Suprapubic skin (tissue), 4 donors: ENCODE measurements around the gene LIPC. TPM values are rescaled to one million over a fixed set of nuclear protein-coding genes. Genes with fewer than 3 reads are reported as not detected.

ENCODE experiments used
- DNase-seq, 2 donors: peaks; one replicate each; pipeline ENCODE4 v3.0.0-alpha.2; 2019; ENCODE audit warnings: low spot score in 2 of 2
- H3K27ac ChIP-seq: fragments of 200-600 bp; sonication (generic); one replicate; pipeline ENCODE4 v1.5.1; 2019
- H3K27me3 ChIP-seq: fragments of 200-600 bp; sonication (generic); one replicate; pipeline ENCODE4 v1.5.1; 2019
- H3K36me3 ChIP-seq: fragments of 200-600 bp; sonication (generic); one replicate; pipeline ENCODE4 v1.5.1; 2019
- H3K4me1 ChIP-seq: fragments of 200-600 bp; sonication (generic); one replicate; pipeline ENCODE4 v1.5.1; 2019
- H3K4me3 ChIP-seq: fragments of 200-600 bp; sonication (generic); one replicate; pipeline ENCODE4 v1.5.1; 2019; ENCODE audit warnings: mild to moderate bottlenecking
- H3K9me3 ChIP-seq: fragments of 200-600 bp; sonication (generic); one replicate; pipeline ENCODE4 v1.5.1; 2019
- CTCF ChIP-seq, 2 donors: fragments of 200-600 bp in 1 of 2; fragments of 450-650 bp in 1 of 2; sonication (generic) in 1 of 2; IDR thresholded peaks; one replicate each; pipeline ENCODE4 v1.5.1; 2016 to 2019; ENCODE audit warnings: antibody characterized with exemption in 2 of 2, mild to moderate bottlenecking in 1 of 2, moderate library complexity in 1 of 2
- EP300 ChIP-seq: sonication (generic); formaldehyde crosslinking; IDR thresholded peaks from one replicate; pipeline ENCODE4 v1.6.1; 2017; ENCODE audit warnings: antibody characterized with exemption
- POLR2A ChIP-seq, 2 donors: fragments of 450-650 bp; IDR thresholded peaks; one replicate each; pipeline ENCODE4 v1.6.1; 2017; ENCODE audit warnings: antibody characterized with exemption in 2 of 2, mild to moderate bottlenecking in 2 of 2, moderate library complexity in 2 of 2
- POLR2AphosphoS5 ChIP-seq, 3 donors: sonication (generic); formaldehyde crosslinking; IDR thresholded peaks; one replicate each; pipeline ENCODE4 v1.6.1; 2017; ENCODE audit warnings: antibody characterized with exemption in 3 of 3
- whole genome bisulfite sequencing: methylation state at CpG from one replicate; pipeline ENCODE4 v1.1.5; 2018; 5-methylcytosine and 5-hydroxymethylcytosine counted together
- total RNA-seq, 4 donors: library from RNA; depleted of rRNA; stranded (reverse); fragments of >200 nt; gene quantifications; one replicate each; pipeline ENCODE4 v1.1.0, GENCODE V29; 2016

Gene LIPC
- total RNA-seq, 4 donors from 2014 or later: 0.26 to 0.96 TPM; not detected in 2

DNA sequence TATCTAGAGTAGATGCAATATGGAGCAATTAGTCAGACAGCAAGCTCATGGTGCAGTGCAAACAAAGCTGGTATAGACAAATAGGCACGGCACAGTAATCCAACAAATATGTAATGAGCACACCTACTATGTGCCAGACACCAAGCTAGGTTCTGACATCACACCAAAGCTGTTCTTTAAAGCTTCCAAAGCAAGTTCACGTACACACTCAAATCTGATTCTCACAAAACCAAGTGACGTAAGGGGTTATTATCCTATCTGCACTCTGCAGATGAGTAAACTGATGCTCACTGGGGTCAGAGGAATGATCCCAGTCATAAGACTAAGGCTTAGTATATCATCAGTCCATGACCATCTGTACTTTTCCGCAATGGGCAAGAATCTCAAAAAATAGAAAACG is 27.8 kb upstream of the LIPC start:
- Histone ChIP-seq H3K4me1 (peaks cover 6% of the 10 kb centered on the region), H3K27ac (no peak overlapping the region), H3K27me3 (no peaks in the 10 kb centered on the region), H3K36me3 (no peaks in the 10 kb centered on the region), H3K4me3 (no peak overlapping the region), H3K9me3 (no peaks in the 10 kb centered on the region)
- no peak for DNase-seq
- 91% methylated on average over 5 of the region's 5 CpGs for WGBS
- TF ChIP-seq CTCF (IDR thresholded peaks at IDR 0.05) (no peak), POLR2A (IDR thresholded peaks at IDR 0.05) (no peak), EP300 (no peak)

GRCh38 chr15:58404722-58405121 is 27.1 kb upstream of the LIPC start:
- Histone ChIP-seq H3K4me1 (peaks cover 6% of the 10 kb centered on the region), H3K27ac (no peak overlapping the region), H3K27me3 (no peaks in the 10 kb centered on the region), H3K4me3 (no peak overlapping the region), H3K9me3 (no peaks in the 10 kb centered on the region), H3K36me3 (no peaks in the 10 kb centered on the region)
- TF ChIP-seq CTCF (IDR thresholded peaks at IDR 0.05) (no peak), POLR2AphosphoS5 (IDR thresholded peaks at IDR 0.05) (no peak), POLR2A (IDR thresholded peaks at IDR 0.05) (no peak), EP300 (no peak)
- 84% methylated on average over 2 of the region's 2 CpGs for WGBS
- no peak for DNase-seq

DNA sequence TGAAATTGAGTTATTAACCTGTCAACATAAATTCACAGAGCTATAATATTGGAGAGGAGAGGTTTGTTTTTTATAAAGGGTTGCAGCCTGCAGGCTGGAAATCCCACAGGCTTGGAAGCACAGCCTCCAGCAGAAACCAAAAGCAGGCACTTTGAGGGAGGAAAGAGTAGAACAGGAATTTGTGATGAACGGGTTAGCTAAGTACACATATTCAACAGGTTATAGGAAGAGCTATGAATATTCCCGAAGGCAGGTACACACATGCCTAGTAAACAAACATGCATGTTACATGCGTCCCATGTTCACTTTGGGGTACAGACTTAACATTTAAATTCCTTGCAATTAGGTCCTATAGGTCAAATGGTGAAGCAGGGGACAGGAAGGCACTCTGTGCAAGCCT is 25.9 kb upstream of the LIPC start:
- Histone ChIP-seq H3K27ac (no peak overlapping the region), H3K4me3 (no peak overlapping the region), H3K36me3 (no peaks in the 10 kb centered on the region), H3K27me3 (no peaks in the 10 kb centered on the region), H3K4me1 (peaks cover 6% of the 10 kb centered on the region), H3K9me3 (no peaks in the 10 kb centered on the region)
- TF ChIP-seq POLR2AphosphoS5 (IDR thresholded peaks at IDR 0.05) (no peak), CTCF (IDR thresholded peaks at IDR 0.05) (no peak), POLR2A (IDR thresholded peaks at IDR 0.05) (no peak), EP300 (no peak)
- no peak for DNase-seq
- WGBS: 75% methylated on average over 3 of the region's 3 CpGs

- H3K27ac ChIP-seq: no peak overlapping the region
- no peaks in the 10 kb centered on the region for H3K9me3 ChIP-seq
- no peak for DNase-seq
- peaks cover 6% of the 10 kb centered on the region for H3K4me1 ChIP-seq
- no peaks in the 10 kb centered on the region for H3K36me3 ChIP-seq
- no peaks in the 10 kb centered on the region for H3K27me3 ChIP-seq
- H3K4me3 ChIP-seq: no peak overlapping the region
- TF ChIP-seq POLR2A (IDR thresholded peaks at IDR 0.05) (no peak), EP300 (no peak), CTCF (IDR thresholded peaks at IDR 0.05) (no peak), POLR2AphosphoS5 (IDR thresholded peaks at IDR 0.05) (no peak)
- WGBS: 92% methylated on average over 3 of the region's 3 CpGs
Measured at GRCh38 chr15:58406811-58407210, 25.0 kb upstream of the LIPC start.

DNA sequence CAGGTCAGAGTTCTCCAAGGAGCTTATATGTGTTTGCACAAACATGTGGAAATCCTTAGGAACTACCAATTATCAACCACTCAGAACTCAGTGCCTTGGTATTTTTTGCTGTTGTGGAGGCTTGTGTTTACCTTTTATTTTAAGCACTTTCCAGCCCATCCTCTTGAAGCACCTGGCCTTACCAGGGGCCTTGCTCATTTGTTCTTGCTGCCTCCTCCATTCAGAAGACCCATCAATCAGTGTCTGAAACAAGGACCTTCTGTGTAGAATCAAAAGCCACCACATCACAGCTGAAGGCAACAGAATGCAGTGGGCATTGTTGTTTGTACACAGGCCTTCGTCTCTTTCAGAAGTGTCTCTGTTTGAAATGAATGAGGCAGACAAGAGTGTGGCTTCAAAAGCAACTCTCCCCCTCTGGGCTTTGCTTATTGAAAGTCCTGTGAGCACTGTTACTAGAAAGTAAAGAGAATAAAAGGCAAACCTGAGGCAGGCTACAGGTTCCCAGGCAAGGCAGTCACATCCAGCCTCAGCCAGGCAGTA is 24.5 kb upstream of the LIPC start:
- H3K36me3 ChIP-seq: no peaks in the 10 kb centered on the region
- 90% methylated on average over 1 of the region's 1 CpG for WGBS
- no peak overlapping the region for H3K27ac ChIP-seq
- TF ChIP-seq CTCF (IDR thresholded peaks at IDR 0.05): no peak
- TF ChIP-seq EP300: no peak
- no peak for TF ChIP-seq POLR2AphosphoS5 (IDR thresholded peaks at IDR 0.05)
- TF ChIP-seq POLR2A (IDR thresholded peaks at IDR 0.05): no peak
- no peaks in the 10 kb centered on the region for H3K9me3 ChIP-seq
- no peak overlapping the region for H3K4me3 ChIP-seq
- no peaks in the 10 kb centered on the region for H3K27me3 ChIP-seq
- peaks cover 2% of the 10 kb centered on the region for H3K4me1 ChIP-seq
- no peak for DNase-seq
